GM06990 (cell line): Measurements from ENCODE around the gene MAGEA9.
"Not testable (repeated sequence)": the region's sequence is repeated elsewhere in the genome, so short reads cannot be mapped to it uniquely, and the experiment has no call there.

Source experiments
- DNase-seq: peaks from one replicate; pipeline ENCODE4 v3.0.0-alpha.2; 2011; ENCODE audit not compliant: insufficient read length; ENCODE audit errors: extremely low read depth
- H3K27me3 ChIP-seq: replicated peaks from 2 replicates; pipeline ENCODE4 v1.6.0; 2011; ENCODE audit warnings: low read length; ENCODE audit not compliant: control insufficient read depth, insufficient read depth
- H3K36me3 ChIP-seq: 2 replicates; pipeline ENCODE4 v1.5.1; 2011; ENCODE audit warnings: low read length; ENCODE audit not compliant: control insufficient read depth, insufficient read depth
- H3K4me3 ChIP-seq: replicated peaks from 2 replicates; pipeline ENCODE4 v1.5.1; 2011; ENCODE audit warnings: low read depth, mild to moderate bottlenecking, control low read depth, low read length
- CTCF ChIP-seq: IDR thresholded peaks from 2 replicates; pipeline ENCODE4 v1.5.1; 2011; ENCODE audit warnings: low read length, control low read depth, mild to moderate bottlenecking, inconsistent platforms; ENCODE audit not compliant: insufficient read depth, poor library complexity, severe bottlenecking

The MAGEA9 gene

GRCh38 chrX:149781727-149782126 lies at the start of gene MAGEA9:
Gene MAGEA9, plus strand, starts transcription at chrX:149781930. Its CDS starts 4,281 bp downstream, at chrX:149786211.
- not testable (repeated sequence) for DNase-seq

GRCh38 chrX:149742269-149742668 lies 39.5 kb upstream of the MAGEA9 start:
- not testable (repeated sequence) for H3K36me3 ChIP-seq, H3K4me3 ChIP-seq, H3K27me3 ChIP-seq, DNase-seq

More at GRCh38 chrX:149781727-149782126, at the start of gene MAGEA9:
- not testable (repeated sequence) for H3K27me3 ChIP-seq, H3K4me3 ChIP-seq, H3K36me3 ChIP-seq

GRCh38 chrX:149746390-149747007 lies 35.2 kb upstream of the MAGEA9 start:
- DNase-seq, H3K27me3 ChIP-seq, H3K36me3 ChIP-seq, H3K4me3 ChIP-seq: not testable (repeated sequence)

- H3K27me3 ChIP-seq: no peaks in the 10 kb centered on the region
- no peak for DNase-seq
- no peak for TF ChIP-seq CTCF
These were observed 24.3 kb upstream of the MAGEA9 start for GRCh38 chrX:149757206-149758067.

GRCh38 chrX:149758068-149758714 lies 23.5 kb upstream of the MAGEA9 start:
- no peak for DNase-seq
- TF ChIP-seq CTCF: no peak
- no peaks in the 10 kb centered on the region for H3K36me3 ChIP-seq
- H3K4me3 ChIP-seq: no peak overlapping the region
- H3K27me3 ChIP-seq: no peaks in the 10 kb centered on the region

More at GRCh38 chrX:149757206-149758067, 24.3 kb upstream of the MAGEA9 start:
- Histone ChIP-seq H3K36me3 (no peaks in the 10 kb centered on the region), H3K4me3 (no peak overlapping the region)

- not testable (repeated sequence) for H3K36me3 ChIP-seq, H3K27me3 ChIP-seq, DNase-seq
These were observed 23.0 kb upstream of the MAGEA9 start for GRCh38 chrX:149758715-149759078.

GRCh38 chrX:149759824-149760223 lies 21.9 kb upstream of the MAGEA9 start:
- Histone ChIP-seq H3K4me3 (no peak overlapping the region), H3K36me3 (no peaks in the 10 kb centered on the region), H3K27me3 (no peaks in the 10 kb centered on the region)
- DNase-seq: no peak
- no peak for TF ChIP-seq CTCF

More at GRCh38 chrX:149758715-149759078, 23.0 kb upstream of the MAGEA9 start:
- not testable (repeated sequence) for H3K4me3 ChIP-seq
